Heart right ventricle (tissue), 16 donors: Measurements from ENCODE around the gene FMNL3. TPM values are rescaled to one million over a fixed set of nuclear protein-coding genes. Genes with fewer than 3 reads are reported as not detected.
A peak's percentile ranks its signal among the peaks of the same experiment; 100 is the strongest.

Experiments
- ATAC-seq, 8 donors: fragments of 200-7000 bp; cut with Tn5 transposase; one replicate each; pipeline ENCODE4 v1.9.1; 2020; ENCODE audit warnings: mild to moderate bottlenecking in 8 of 8, moderate library complexity in 8 of 8, moderate number of reproducible peaks in 1 of 8
- DNase-seq, 2 donors: peaks; one replicate each; pipeline ENCODE4 v3.0.0-alpha.2; 2020
- H3K27ac ChIP-seq, 10 donors: fragments of 200-600 bp; sonication (generic) in 2 of 10; one replicate each; pipeline versions ENCODE4 v1.5.0 to v1.8.0; 2020 to 2022; ENCODE audit warnings: mild to moderate bottlenecking in 3 of 10
- H3K27me3 ChIP-seq, 7 donors: fragments of 200-600 bp; one replicate each; pipeline ENCODE4 v1.8.0; 2021 to 2022; ENCODE audit warnings: mild to moderate bottlenecking in 2 of 7
- H3K36me3 ChIP-seq, 9 donors: fragments of 200-600 bp; sonication (generic) in 1 of 9; one replicate each; pipeline versions ENCODE4 v1.5.0 to v1.8.0; 2020 to 2022; ENCODE audit warnings: mild to moderate bottlenecking in 2 of 9
- H3K4me1 ChIP-seq, 9 donors: fragments of 200-600 bp; sonication (generic) in 1 of 9; one replicate each; pipeline versions ENCODE4 v1.5.0 to v1.8.0; 2020 to 2022; ENCODE audit warnings: mild to moderate bottlenecking in 4 of 9
- H3K4me3 ChIP-seq, 10 donors: fragments of 200-600 bp; sonication (generic) in 2 of 10; one replicate each; pipeline versions ENCODE4 v1.5.0 to v1.8.0; 2020 to 2022; ENCODE audit warnings: mild to moderate bottlenecking in 7 of 10, moderate library complexity in 2 of 10
- H3K9me3 ChIP-seq, 11 donors: fragments of 200-600 bp in 10 of 11; sonication (generic) in 2 of 11; one replicate each; pipeline versions ENCODE4 v1.5.0 to v1.8.0; 2013 to 2022; ENCODE audit warnings: mild to moderate bottlenecking in 2 of 11, control low read depth in 1 of 11, moderate library complexity in 1 of 11
- WGBS, 2 donors: extraction: QIAGEN DNeasy Blood & Tissue Kit; methylation state at CpG; one replicate each; pipeline ENCODE4 v1.1.7; 2013; ENCODE audit warnings: inconsistent platforms in 1 of 2; 5-methylcytosine and 5-hydroxymethylcytosine counted together
- intact Hi-C, 10 donors: fragments of 100-400 bp; cut with DNase I; formaldehyde crosslinking; loops; one replicate each; pipeline versions ENCODE4 v1.11.1 to v1.14.2; 2022
- polyA plus RNA-seq, 2 donors: library from polyadenylated mRNA; stranded (reverse); fragments of 200-250 nt; gene quantifications; one replicate each; pipeline ENCODE4 v1.2.3, GENCODE V29; 2013
- total RNA-seq, 10 donors: library from RNA; stranded (reverse); fragmentation: NEBNext Ultra II Directional in 3 of 10; extraction: Animal tissue kit (Norgen Biotek cat#: 25700) in 3 of 10; gene quantifications; one replicate each; pipeline versions ENCODE4 v1.2.1 to v1.2.4, GENCODE V29; 2021 to 2023
- TF ChIP-seq, protein P1 (sequence below), 9 donors: fragments of 200-600 bp; sonication (generic) in 2 of 9; IDR thresholded peaks; one replicate each; pipeline versions ENCODE4 v1.5.0 to v1.8.0; 2021 to 2022; ENCODE audit warnings: antibody characterized with exemption in 9 of 9, mild to moderate bottlenecking in 5 of 9, moderate library complexity in 1 of 9
- donor health status: Arrhythmogenic right ventricular cardiomyopathy.
- donor health status: ischemic (EF 13 %, LVEDD 7.1; RV severe dilation, severe dysfunction).
- donor health status: healthy with polysubstance abuse.
- donor health status: DM: no; HTN: yes; CAD: no.
- donor health status: DM: no; HTN: no; CAD: no.
- donor health status: ischemic (EF 25% LVEDD 6.9; RV normal size, moderate dysfunction).
- donor health status: ischemic (EF 25% LVEDD 5.7; RV mildly dilated, moderate dysfunction).
- donor health status: healthy.
- donor health status: DM: yes; HTN: yes; CAD: no.
- donor health status: Ischemic cardiomyopathy.
- donor health status: ischemic (EF 35%, LVEDD 5.7; RV mildly dilated, moderate dysfunction).
- donor health status: nonischemic (EF 11% LVEDD 7.7; RV severe dilation, severe dysfunction).
- donor health status: DM: yes; HTN: yes; CAD: no.
- donor health status: PGD.
- donor health status: ischemic (EF 29% LVEDD 5.4; RV normal size, mild dysfunction).
- donor health status: nonischemic (EF 23%, LVEDD 6.1; RV moderate dilation, normal function).

The FMNL3 gene
- total and polyA plus RNA-seq, 12 donors, result 5.7 to 19.6 (median 11.3) TPM

DNA sequence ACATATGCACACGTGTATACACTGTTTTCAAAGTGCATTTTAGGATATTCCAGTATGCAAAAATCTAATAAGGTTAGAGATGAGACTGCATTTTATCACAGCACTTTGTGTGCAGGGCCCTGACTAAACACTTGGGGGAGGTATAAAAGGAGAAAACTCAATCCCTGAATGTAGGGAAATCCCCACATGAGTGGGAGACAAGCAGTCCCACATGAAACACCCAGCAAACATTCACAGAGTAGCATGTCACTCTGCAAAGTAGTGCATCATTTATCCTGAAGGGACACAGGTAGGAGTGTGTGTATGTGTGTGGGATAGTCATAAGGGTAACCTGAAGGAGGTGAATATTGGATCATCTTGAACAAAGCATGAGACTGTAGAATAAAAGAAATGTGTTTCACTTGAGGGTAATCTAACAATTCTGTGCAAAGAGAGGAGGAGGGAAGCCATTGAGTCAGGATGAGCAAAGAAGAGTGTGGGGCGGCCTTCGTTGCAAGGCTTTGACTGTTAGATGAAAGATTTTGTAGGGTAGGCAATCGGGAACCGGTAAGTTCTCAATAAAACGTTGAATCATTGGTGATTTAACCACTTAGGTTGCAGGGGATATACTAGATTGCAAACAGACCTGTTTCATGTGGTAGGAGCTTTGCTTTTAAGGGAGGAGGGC is 80.9 kb downstream of the FMNL3 start:
- no peak for DNase-seq
- Histone ChIP-seq H3K9me3 (no peaks in the 10 kb centered on the region), H3K27ac (no peak overlapping the region), H3K4me3 (no peak overlapping the region), H3K36me3 (no peaks in the 10 kb centered on the region), H3K27me3 (peaks cover 0 to 10% (median 0%) of the 10 kb centered on the region in 7 donors), H3K4me1 (peaks cover 14 to 30% (median 18%) of the 10 kb centered on the region in 9 donors)
- WGBS, 2 donors, result 83 to 86% methylated on average over 6 of the region's 6 CpGs
- TF ChIP-seq, protein P1, sequence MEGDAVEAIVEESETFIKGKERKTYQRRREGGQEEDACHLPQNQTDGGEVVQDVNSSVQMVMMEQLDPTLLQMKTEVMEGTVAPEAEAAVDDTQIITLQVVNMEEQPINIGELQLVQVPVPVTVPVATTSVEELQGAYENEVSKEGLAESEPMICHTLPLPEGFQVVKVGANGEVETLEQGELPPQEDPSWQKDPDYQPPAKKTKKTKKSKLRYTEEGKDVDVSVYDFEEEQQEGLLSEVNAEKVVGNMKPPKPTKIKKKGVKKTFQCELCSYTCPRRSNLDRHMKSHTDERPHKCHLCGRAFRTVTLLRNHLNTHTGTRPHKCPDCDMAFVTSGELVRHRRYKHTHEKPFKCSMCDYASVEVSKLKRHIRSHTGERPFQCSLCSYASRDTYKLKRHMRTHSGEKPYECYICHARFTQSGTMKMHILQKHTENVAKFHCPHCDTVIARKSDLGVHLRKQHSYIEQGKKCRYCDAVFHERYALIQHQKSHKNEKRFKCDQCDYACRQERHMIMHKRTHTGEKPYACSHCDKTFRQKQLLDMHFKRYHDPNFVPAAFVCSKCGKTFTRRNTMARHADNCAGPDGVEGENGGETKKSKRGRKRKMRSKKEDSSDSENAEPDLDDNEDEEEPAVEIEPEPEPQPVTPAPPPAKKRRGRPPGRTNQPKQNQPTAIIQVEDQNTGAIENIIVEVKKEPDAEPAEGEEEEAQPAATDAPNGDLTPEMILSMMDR (IDR thresholded peaks at IDR 0.05), result peak in 3 of 9 donors; percentile 11 to 23 (median 12)
- ATAC-seq, result no peak
- intact Hi-C loops, result no loop called here

DNA sequence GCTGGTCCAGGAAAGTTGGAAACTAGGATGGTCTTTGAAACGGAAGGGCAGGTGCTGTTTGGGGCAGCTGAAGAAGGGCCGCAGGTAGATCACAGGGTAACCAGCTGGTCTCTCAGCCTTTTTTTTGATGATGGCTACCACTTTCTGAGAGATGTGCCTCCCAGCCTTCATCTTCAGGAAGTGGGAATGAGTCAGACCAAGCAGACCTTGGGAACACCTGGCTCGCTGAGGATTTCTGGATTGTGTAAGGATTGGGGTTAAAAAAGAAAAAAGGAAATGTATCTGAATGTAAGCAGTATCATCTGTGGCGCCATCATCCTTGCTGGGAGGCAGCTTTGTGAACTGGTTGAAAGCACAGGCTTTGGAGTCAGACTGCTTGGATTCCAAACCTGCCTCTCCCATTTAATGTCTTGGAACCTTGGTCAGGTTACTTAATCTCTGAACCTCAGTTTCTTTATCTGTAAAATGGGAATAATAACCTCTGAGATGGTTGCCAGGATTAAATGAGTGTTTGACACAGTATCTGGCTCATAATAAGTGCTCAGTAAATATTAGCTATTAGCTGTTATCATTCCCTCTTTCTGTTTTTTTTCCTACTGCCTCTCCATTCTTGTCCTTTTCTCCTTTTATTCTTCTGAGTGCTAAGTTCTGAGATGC is 82.2 kb downstream of the FMNL3 start:
- TF ChIP-seq, protein P1 (IDR thresholded peaks at IDR 0.05), result no peak
- H3K27ac ChIP-seq, result peak overlapping the region in 4 of 10 donors; percentile 78 to 88 (median 88)

DNA sequence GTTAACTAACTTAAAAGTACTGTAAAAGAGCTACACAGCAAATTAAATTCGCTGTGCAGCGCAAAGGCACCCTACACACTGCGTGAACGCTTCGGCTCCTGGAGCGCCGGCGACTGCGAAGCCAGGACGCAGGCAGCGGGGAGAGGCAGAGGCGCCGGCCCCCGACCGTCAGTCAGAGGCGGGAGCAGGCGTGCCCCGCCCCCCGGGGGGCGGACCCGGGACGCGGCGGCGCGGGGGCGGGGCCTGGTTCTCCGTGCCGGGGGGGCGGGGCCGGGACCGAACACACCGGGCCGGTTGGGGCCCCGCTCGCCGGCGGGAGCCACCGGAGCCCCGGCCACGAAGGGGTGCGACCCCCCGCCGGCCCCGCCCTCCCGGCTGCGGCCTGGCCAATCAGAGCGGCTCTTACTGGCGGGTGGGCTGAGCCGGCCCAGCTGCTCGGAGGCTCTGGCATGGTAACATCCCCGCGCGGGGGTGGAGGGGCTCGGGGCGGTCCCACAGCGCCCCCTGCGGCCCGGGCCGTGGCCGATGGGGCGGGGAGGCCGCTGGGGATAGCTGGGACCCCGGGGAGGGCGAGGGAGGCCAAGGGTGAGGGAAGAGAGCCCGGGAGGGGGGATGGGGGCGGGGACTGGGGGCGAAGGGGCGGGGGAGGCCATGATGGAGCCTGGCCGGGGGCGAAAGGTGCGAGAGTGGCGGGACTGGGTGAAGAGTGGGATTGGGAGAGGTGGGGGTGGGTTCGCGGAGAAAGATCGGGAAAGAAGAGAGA is 83.9 kb downstream of the FMNL3 start, which contains the start of gene PRPF40B:
PRPF40B (plus strand) TSS at position 420 of the 763 bp plus-strand sequence; CDS start at position 450, 30 bp downstream.
- TF ChIP-seq, protein P1 (IDR thresholded peaks at IDR 0.05), result peak in 8 of 9 donors; percentile 14 to 65 (median 52)
- Histone ChIP-seq H3K36me3 (no peaks in the 10 kb centered on the region), H3K4me3 (peak within 1 kb of the TSS; percentile 11 to 81 (median 66)), H3K4me1 (peaks cover 14 to 33% (median 18%) of the 10 kb centered on the region in 9 donors), H3K27ac (peak within 1 kb of the TSS; percentile 78 to 88 (median 84)), H3K27me3 (peaks cover 0 to 35% (median 0%) of the 10 kb centered on the region in 7 donors), H3K9me3 (no peaks in the 10 kb centered on the region)
- 1% methylated on average over 41 to 76 of the region's 76 CpGs for WGBS, 2 donors
- DNase-seq (peak; percentile 86 to 91), ATAC-seq (peak; percentile 88 to 93 (median 92))
- intact Hi-C loops, result no loop called here

More for the DNA sequence above, 82.2 kb downstream of the FMNL3 start:
- H3K36me3 ChIP-seq, result no peaks in the 10 kb centered on the region
- H3K9me3 ChIP-seq, result no peaks in the 10 kb centered on the region
- intact Hi-C loops, result no loop called here
- no peak for DNase-seq
- no peak for ATAC-seq
- H3K4me1 ChIP-seq, result peaks cover 14 to 33% (median 18%) of the 10 kb centered on the region in 9 donors
- no peak overlapping the region for H3K4me3 ChIP-seq
- peaks cover 0 to 23% (median 0%) of the 10 kb centered on the region in 7 donors for H3K27me3 ChIP-seq
- WGBS, 2 donors, result 55 to 60% methylated on average over 4 of the region's 4 CpGs
